Heart left ventricle (tissue), 13 donors: Measurements from ENCODE around the gene CLRN1.

Source experiments
- CTCF ChIP-seq, 12 donors: fragments of 200-600 bp; sonication (generic) in 4 of 12; IDR thresholded peaks; one replicate each; pipeline versions ENCODE4 v1.5.0 to v1.8.0; 2018 to 2022; ENCODE audit warnings: antibody characterized with exemption in 12 of 12, mild to moderate bottlenecking in 5 of 12
- POLR2A ChIP-seq, 2 donors: fragments of 450-650 bp; IDR thresholded peaks; one replicate each; pipeline ENCODE4 v1.6.1; 2017; ENCODE audit warnings: antibody characterized with exemption in 2 of 2, mild to moderate bottlenecking in 2 of 2, moderate library complexity in 2 of 2
- donor health status: ischemic (EF 13 %, LVEDD 7.1; RV severe dilation, severe dysfunction).
- donor health status: DM: no; HTN: yes; CAD: no.
- donor health status: DM: no; HTN: no; CAD: no.
- donor health status: ischemic (EF 25% LVEDD 6.9; RV normal size, moderate dysfunction).
- donor health status: ischemic (EF 25% LVEDD 5.7; RV mildly dilated, moderate dysfunction).
- donor health status: ischemic (EF 35%, LVEDD 5.7; RV mildly dilated, moderate dysfunction).
- donor health status: nonischemic (EF 11% LVEDD 7.7; RV severe dilation, severe dysfunction).
- donor health status: DM: yes; HTN: yes; CAD: no.
- donor health status: PGD.
- donor health status: ischemic (EF 29% LVEDD 5.4; RV normal size, mild dysfunction).
- donor health status: nonischemic (EF 23%, LVEDD 6.1; RV moderate dilation, normal function).

- TF ChIP-seq CTCF (IDR thresholded peaks at IDR 0.05) (no peak), POLR2A (IDR thresholded peaks at IDR 0.05) (no peak)
Measured at GRCh38 chr3:150951923-150952322, 20.6 kb downstream of the CLRN1 start.
